GM21619 (cell line): ENCODE results near the gene WFDC1.

Experiments
- ATAC-seq: cut with Tn5 transposase; IDR thresholded peaks from one replicate; pipeline ENCODE4 v1.9.1; 2021; ENCODE audit not compliant: unreplicated experiment

The WFDC1 gene, protein sequence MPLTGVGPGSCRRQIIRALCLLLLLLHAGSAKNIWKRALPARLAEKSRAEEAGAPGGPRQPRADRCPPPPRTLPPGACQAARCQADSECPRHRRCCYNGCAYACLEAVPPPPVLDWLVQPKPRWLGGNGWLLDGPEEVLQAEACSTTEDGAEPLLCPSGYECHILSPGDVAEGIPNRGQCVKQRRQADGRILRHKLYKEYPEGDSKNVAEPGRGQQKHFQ

DNA sequence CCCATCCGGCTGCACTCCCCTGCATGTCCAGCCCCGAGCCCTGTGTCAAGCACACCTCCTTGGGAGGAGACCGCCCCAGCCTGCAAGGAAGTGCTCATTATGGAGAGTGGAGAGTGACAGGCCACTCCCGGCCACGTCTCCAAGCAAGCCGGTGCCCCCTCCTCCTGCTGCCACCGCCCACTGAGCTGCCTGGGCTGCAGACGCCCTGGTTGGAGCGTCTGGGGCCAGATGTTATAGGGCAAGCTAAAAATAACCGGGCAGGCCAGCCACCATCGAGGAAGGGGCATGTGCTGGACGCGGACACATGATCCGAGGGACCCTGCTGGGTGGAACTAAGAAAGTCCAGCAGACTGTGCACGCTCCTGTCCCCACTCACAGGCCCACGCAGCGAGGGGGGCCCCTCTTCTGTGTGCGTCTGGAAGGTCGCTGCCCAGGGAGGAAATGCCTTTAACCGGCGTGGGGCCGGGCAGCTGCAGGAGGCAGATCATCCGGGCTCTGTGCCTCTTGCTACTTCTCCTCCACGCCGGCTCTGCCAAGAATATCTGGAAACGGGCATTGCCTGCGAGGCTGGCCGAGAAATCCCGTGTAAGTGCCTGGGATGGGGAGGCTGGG lies at the start of gene WFDC1:
WFDC1 (plus strand) TSS at position 348 of the 612 bp plus-strand sequence; CDS start at position 442, 94 bp downstream.
- no peak for ATAC-seq

- no peak for ATAC-seq
Measured at GRCh38 chr16:84245956-84246678, 48.6 kb upstream of the WFDC1 start.

GRCh38 chr16:84246679-84247077 lies 48.0 kb upstream of the WFDC1 start:
- ATAC-seq, result no peak

- ATAC-seq, result no peak
Measured at GRCh38 chr16:84247331-84247730, 47.3 kb upstream of the WFDC1 start.

- ATAC-seq, result no peak
Measured at GRCh38 chr16:84247844-84248243, 46.8 kb upstream of the WFDC1 start.

- no peak for ATAC-seq
Measured at GRCh38 chr16:84252184-84252583, 42.5 kb upstream of the WFDC1 start.

DNA sequence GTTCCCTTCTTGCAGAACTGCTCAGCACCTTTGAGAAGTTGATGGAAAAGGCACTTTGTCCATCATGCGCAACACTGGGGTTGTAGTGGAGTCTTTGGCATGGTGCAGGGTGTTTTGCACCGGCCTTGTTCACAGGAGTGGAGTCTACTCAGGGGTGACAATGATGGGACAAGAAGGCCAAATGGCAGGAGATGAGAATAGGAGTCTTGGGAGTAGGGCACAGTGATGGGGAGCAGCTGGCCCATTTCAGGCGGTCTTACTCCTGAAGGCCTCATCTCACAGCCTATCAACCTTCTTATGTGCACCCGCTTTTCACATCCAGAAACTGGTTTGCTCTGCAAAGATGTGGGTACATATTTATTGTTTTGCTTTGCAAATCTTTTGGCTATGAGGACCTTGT lies 41.5 kb upstream of the WFDC1 start:
- no peak for ATAC-seq

- ATAC-seq, result no peak
Measured at GRCh38 chr16:84254062-84254461, 40.6 kb upstream of the WFDC1 start.

- ATAC-seq, result no peak
Measured at GRCh38 chr16:84255050-84255810, 39.4 kb upstream of the WFDC1 start.

- no peak for ATAC-seq
Measured at GRCh38 chr16:84258266-84258665, 36.4 kb upstream of the WFDC1 start.

GRCh38 chr16:84259691-84260090 lies 35.0 kb upstream of the WFDC1 start:
- ATAC-seq, result no peak

- no peak for ATAC-seq
Measured at GRCh38 chr16:84260766-84261554, 33.7 kb upstream of the WFDC1 start.

GRCh38 chr16:84262031-84262430 lies 32.6 kb upstream of the WFDC1 start:
- no peak for ATAC-seq

DNA sequence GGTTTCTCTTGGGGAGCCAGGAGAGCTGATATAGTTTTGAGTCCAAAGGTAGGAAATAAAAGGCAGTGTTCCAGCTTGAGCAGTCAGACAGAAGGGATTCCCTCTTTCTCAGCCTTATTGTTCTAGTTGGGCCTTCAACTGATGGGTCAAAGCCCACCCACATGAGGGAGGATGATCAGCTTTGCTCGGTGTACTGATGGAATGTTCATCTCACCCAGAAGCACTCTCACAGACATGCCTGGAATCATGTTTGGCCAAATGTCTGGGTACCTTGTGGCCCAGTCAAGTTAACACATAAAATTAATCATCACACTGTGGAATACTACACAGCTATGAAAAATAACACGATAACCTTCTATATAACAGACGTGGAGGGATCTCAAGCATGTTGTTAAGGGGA lies 31.7 kb upstream of the WFDC1 start:
- no peak for ATAC-seq

- no peak for ATAC-seq
Measured at GRCh38 chr16:84266451-84266850, 28.2 kb upstream of the WFDC1 start.

DNA sequence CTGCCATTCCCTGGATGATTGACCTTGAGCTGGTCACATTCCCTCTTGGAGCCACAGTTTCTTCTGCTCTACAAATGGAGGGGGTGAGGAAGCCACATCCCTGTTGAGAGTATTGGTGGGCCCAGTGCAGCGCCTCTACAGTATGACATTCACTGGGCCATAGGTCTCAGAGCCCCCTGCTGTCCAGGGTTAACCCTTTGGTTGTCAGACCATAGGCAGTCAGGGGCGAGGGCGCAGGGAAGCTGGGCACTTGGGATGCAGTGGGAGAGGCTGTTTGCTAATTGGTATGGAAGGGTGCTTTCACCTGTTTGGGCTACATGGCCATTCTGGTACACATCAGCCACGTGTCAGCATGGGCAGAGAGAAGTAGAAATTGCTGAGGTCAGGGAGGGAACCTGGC lies 27.3 kb upstream of the WFDC1 start:
- no peak for ATAC-seq

DNA sequence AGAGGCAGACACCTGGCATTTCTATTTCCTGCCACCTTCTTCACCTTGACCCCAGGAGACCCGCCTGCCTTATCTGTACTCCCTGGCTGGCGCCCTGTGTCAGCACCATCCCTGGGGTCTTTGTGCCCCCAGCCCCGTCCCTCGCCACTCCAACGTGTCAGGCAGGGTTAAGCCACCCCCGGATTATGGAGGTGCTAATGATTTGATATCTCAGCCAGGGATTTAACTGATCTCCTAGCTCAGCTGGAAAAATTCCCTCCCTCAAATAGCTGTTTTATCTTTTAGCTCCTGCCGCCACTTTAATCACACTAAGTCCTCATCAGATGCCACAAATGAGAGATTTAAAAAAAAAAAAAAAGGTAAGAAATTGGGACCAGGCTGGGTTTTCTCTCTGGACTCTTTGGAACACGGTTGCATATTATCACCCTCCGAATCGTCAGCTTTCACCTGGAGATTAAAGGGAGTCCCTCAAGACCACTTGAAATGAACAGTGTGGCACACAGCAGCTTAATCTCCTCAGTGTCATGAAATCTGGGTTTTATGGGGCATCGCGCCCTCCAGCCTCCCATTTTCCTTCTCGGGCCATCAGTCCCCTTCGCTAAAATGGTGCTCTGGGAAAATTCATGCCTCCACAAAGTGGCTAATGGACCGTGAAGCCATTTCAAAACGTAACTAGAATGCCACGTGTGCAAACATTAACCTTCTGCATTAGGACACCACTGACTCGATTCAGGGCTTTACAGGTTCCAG lies 26.2 kb upstream of the WFDC1 start:
- ATAC-seq, result no peak

GRCh38 chr16:84270071-84270470 lies 24.6 kb upstream of the WFDC1 start:
- no peak for ATAC-seq

GRCh38 chr16:84270531-84270930 lies 24.1 kb upstream of the WFDC1 start:
- ATAC-seq, result no peak

DNA sequence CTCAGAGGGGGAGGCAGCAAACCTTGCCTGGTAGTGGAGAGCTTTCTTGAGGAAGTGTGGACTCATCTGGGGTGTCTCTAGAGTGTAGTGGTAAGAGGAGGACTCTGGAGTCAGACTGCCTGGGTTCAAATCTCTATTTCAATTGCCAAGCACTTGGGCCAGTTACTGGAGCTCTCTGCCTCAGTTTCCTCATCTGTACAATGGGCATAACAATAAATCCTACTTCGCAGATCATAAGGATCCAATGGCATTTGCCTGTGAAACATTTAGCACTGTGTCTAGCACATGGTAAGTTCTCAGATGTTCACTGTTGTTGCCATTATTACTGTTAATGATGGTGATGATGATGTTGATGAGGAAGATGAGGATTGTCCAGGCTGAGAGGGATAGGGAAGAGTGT lies 23.6 kb upstream of the WFDC1 start:
- ATAC-seq, result no peak
